HepG2 (cell line): ENCODE measurements around the gene PLOD3. TPM values are rescaled to one million over a fixed set of nuclear protein-coding genes. Genes with fewer than 3 reads are reported as not detected.

Experiments used
- ARNTL ChIP-seq: sonication (generic); formaldehyde crosslinking; IDR thresholded peaks from 2 replicates; pipeline ENCODE4 v1.4.0; 2020; ENCODE audit warnings: mild to moderate bottlenecking, missing genetic modification reagents
- BHLHE40 ChIP-seq: IDR thresholded peaks from 2 replicates; pipeline ENCODE4 v1.6.1; 2011; ENCODE audit warnings: low read length, improper control_type of control experiment
- GFI1 ChIP-seq: sonication (generic); formaldehyde crosslinking; IDR thresholded peaks from 2 replicates; pipeline ENCODE4 v1.5.0; 2020; ENCODE audit warnings: missing genetic modification reagents, mild to moderate bottlenecking, borderline replicate concordance
- NONO ChIP-seq, 2 experiments: fragments of 450-650 bp in 1 of 2; sonication (generic) in 1 of 2; formaldehyde crosslinking in 1 of 2; IDR thresholded peaks in 1 of 2; conservative IDR thresholded peaks in 1 of 2; 2 replicates each; pipeline versions ENCODE4 v1.6.1 to v1.8.0; 2017 to 2022; ENCODE audit warnings: mild to moderate bottlenecking in 1 of 2, missing genetic modification reagents in 1 of 2, moderate library complexity in 1 of 2
- NR2F2 ChIP-seq: IDR thresholded peaks from 2 replicates; pipeline ENCODE4 v1.6.1; 2012; ENCODE audit warnings: low read depth, inconsistent platforms, borderline replicate concordance
- SRSF1 ChIP-seq: fragments of 200-400 bp; formaldehyde crosslinking; optimal IDR thresholded peaks from 2 replicates; pipeline ENCODE3; 2017; ENCODE audit warnings: mild to moderate bottlenecking, low read depth, low read length, moderate library complexity
- TGIF2 ChIP-seq: IDR thresholded peaks from 2 replicates; pipeline ENCODE4 v1.6.1; 2016; ENCODE audit warnings: control low read depth, missing compliant biosample characterization
- ZBTB7A ChIP-seq: sonication (generic); formaldehyde crosslinking; IDR thresholded peaks from 2 replicates; pipeline ENCODE4 v1.8.0; 2022; ENCODE audit warnings: mild to moderate bottlenecking, missing genetic modification reagents
- ZNF124 ChIP-seq: sonication (generic); formaldehyde crosslinking; IDR thresholded peaks from 2 replicates; pipeline ENCODE4 v1.4.0; 2020; ENCODE audit warnings: missing genetic modification reagents
- ZNF382 ChIP-seq: sonication (generic); formaldehyde crosslinking; IDR thresholded peaks from 2 replicates; pipeline ENCODE4 v1.5.0; 2020; ENCODE audit warnings: missing genetic modification reagents, mild to moderate bottlenecking, borderline replicate concordance
- ZNF567 ChIP-seq: sonication (generic); formaldehyde crosslinking; IDR thresholded peaks from 2 replicates; pipeline ENCODE4 v1.8.1; 2023; ENCODE audit warnings: mild to moderate bottlenecking, missing genetic modification reagents, borderline replicate concordance
- ZNF674 ChIP-seq: sonication (generic); formaldehyde crosslinking; IDR thresholded peaks from 2 replicates; pipeline ENCODE4 v1.5.0; 2020; ENCODE audit warnings: low read depth, mild to moderate bottlenecking, missing genetic modification reagents
- polyA plus RNA-seq, 8 experiments: library from polyadenylated mRNA; depleted of rRNA in 3 of 8; stranded (reverse) in 7 of 8; unstranded in 1 of 8; fragments of >200 nt; fragmentation: Illumina TruSeq in 4 of 8; extraction: Trizol in 4 of 8; gene quantifications; 2 replicates each; pipeline versions ENCODE4 v1.2.1 to v1.2.3, GENCODE V29; 2011 to 2016; ENCODE audit warnings: low read depth in 4 of 8, missing spikeins in 1 of 8, mixed read lengths in 1 of 8; ENCODE audit not compliant: insufficient read depth in 1 of 8
- total RNA-seq, 5 experiments: library from RNA; depleted of rRNA; stranded (reverse); fragments of >200 nt; fragmentation: Illumina TruSeq; extraction: Trizol; gene quantifications; 2 replicates each; pipeline ENCODE4 v1.2.3, GENCODE V29; 2016; ENCODE audit warnings: low read depth in 1 of 5
- TF ChIP-seq, protein P1 (sequence below): sonication (generic); formaldehyde crosslinking; IDR thresholded peaks from 2 replicates; pipeline ENCODE4 v1.4.0; 2020; ENCODE audit warnings: mild to moderate bottlenecking, missing genetic modification reagents
- TF ChIP-seq, protein P2 (sequence below): IDR thresholded peaks from 2 replicates; pipeline ENCODE4 v1.6.1; 2016; ENCODE audit warnings: mild to moderate bottlenecking, missing biosample characterization, missing genetic modification reagents
- TF ChIP-seq, protein P3 (sequence below): sonication (generic); formaldehyde crosslinking; IDR thresholded peaks from 2 replicates; pipeline ENCODE4 v1.5.0; 2020; ENCODE audit warnings: mild to moderate bottlenecking, missing genetic modification reagents
- TF ChIP-seq, protein P4 (sequence below): IDR thresholded peaks from 2 replicates; pipeline ENCODE4 v1.6.1; 2012; ENCODE audit warnings: inconsistent platforms

Gene PLOD3
- total and polyA plus RNA-seq, 2 of the 13 experiments (the other 11 are each of a cell fraction or from before 2014, with no cell fraction given), result 65.8 to 67.4 TPM

DNA sequence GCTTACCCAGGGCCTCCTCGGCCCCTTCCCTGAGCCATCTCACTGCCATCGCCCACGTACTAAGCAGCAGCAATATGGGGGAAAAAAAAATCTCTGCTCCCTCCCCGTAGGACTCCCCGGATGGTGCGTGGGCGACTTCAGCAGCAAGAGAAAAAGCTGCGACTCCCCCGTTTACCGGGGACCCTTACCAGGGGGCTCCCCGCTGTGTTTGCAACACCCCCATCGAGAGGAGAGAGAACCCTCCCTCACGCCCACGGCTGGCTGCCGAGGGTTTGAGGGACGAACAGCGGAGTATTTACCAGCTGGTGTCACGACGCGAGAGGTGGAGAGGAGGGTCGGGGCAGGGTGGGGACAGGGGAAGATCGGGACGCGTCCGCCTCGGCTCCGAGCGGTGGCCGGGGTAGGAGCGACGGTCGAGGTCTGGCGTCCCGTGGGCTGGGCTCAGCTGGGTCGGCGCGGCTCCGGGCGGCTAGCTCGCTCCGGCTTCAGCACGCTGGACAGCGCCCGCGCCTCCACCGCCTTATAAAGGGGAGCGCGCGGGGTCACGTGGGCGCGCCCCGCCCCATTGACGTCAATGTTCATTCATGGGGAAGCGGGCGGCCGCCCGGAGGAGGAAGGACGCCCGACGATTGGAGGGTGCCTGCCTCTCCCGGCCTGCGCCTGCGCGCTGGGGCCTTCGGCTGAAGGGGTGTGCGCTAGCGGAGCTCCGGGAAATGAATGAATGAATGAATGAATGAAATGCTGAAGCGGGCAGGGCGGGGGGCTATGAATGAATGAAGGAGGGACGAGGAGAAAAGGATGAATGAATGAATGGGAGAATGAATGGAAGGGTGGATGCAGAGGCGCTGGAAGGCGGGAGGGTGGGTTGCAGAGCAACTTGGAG is 52.1 kb downstream of the PLOD3 start, which contains the start of gene VGF (continued):
- TF ChIP-seq, protein P1, sequence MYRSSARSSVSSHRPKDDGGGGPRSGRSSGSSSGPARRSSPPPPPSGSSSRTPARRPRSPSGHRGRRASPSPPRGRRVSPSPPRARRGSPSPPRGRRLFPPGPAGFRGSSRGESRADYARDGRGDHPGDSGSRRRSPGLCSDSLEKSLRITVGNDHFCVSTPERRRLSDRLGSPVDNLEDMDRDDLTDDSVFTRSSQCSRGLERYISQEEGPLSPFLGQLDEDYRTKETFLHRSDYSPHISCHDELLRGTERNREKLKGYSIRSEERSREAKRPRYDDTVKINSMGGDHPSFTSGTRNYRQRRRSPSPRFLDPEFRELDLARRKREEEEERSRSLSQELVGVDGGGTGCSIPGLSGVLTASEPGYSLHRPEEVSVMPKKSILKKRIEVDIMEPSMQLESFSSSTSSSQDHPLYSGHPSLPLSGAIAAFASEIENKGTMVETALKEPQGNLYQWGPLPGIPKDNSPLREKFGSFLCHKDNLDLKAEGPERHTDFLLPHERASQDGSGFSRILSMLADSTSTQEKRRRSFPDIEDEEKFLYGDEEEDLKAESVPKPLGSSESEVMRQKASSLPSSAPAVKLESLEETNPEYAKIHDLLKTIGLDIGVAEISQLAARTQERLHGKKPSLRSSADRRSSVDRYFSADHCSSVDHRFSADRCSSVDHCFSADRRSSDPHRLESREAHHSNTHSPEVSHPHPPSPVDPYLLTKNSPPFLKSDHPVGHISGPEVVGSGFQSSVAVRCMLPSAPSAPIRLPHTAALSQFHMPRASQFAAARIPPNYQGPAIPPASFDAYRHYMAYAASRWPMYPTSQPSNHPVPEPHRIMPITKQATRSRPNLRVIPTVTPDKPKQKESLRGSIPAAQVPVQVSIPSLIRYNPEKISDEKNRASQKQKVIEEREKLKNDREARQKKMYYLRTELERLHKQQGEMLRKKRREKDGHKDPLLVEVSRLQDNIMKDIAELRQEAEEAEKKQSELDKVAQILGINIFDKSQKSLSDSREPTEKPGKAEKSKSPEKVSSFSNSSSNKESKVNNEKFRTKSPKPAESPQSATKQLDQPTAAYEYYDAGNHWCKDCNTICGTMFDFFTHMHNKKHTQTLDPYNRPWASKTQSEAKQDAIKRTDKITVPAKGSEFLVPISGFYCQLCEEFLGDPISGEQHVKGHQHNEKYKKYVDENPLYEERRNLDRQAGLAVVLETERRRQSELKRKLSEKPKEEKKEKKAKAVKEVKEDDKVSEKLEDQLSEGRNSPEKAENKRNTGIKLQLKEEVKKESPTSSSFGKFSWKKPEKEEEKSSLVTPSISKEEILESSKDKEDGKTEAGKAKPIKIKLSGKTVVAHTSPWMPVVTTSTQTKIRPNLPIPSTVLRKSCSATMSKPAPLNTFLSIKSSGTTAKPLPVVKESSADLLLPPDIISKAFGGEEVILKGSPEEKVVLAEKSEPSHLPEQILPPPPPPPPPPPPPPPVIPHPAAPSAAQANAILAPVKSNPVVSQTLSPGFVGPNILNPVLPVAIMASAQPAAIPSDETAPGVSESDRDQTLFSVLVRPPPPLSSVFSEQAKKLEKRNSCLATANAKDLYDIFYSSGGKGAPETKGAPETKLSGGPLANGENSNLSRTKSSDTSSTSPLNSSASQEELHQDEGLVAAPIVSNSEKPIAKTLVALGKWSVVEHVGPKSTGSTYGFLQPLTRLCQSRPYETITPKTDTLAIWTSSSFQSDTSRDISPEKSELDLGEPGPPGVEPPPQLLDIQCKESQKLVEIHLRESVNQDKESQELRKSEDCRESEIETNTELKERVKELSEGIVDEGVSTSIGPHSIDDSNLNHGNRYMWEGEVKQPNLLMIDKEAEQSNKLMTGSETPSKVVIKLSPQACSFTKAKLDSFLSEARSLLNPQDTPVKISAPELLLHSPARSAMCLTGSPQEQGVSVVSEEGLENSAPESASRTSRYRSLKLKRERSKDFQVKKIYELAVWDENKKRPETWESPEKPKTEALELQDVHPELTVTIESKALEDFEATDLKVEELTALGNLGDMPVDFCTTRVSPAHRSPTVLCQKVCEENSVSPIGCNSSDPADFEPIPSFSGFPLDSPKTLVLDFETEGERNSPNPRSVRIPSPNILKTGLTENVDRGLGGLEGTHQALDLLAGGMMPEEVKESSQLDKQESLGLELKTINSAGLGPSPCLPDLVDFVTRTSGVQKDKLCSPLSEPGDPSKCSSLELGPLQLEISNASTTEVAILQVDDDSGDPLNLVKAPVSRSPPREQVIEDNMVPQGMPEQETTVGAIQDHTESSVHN, result peak; percentile 59; the same call in 1 of the 2 replicates
- TF ChIP-seq ZNF674 (CRISPR knock-in tag) (peak; percentile 96; the same call in 1 of the 2 replicates), TGIF2 (CRISPR knock-in tag) (peak; percentile 99), NONO (IDR thresholded peaks at IDR 0.05) (no peak), NONO (CRISPR knock-in tag; conservative IDR thresholded peaks at IDR 0.05) (peak; percentile 68), ZNF382 (CRISPR knock-in tag) (no peak), ZBTB7A (peak; percentile 90), ZNF124 (CRISPR knock-in tag) (peak; percentile 99), ARNTL (CRISPR knock-in tag) (peak; percentile 94), BHLHE40 (peak; percentile 83), NR2F2 (no peak), ZNF567 (CRISPR knock-in tag) (0 out of 2 replicates have a peak, but pooled peaks have one; percentile 38), SRSF1 (no peak), GFI1 (CRISPR knock-in tag) (peak; percentile 60; the same call in 1 of the 2 replicates)
- TF ChIP-seq, protein P2, sequence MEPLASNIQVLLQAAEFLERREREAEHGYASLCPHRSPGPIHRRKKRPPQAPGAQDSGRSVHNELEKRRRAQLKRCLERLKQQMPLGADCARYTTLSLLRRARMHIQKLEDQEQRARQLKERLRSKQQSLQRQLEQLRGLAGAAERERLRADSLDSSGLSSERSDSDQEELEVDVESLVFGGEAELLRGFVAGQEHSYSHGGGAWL (CRISPR knock-in tag), result peak; percentile 99
- TF ChIP-seq, protein P3, sequence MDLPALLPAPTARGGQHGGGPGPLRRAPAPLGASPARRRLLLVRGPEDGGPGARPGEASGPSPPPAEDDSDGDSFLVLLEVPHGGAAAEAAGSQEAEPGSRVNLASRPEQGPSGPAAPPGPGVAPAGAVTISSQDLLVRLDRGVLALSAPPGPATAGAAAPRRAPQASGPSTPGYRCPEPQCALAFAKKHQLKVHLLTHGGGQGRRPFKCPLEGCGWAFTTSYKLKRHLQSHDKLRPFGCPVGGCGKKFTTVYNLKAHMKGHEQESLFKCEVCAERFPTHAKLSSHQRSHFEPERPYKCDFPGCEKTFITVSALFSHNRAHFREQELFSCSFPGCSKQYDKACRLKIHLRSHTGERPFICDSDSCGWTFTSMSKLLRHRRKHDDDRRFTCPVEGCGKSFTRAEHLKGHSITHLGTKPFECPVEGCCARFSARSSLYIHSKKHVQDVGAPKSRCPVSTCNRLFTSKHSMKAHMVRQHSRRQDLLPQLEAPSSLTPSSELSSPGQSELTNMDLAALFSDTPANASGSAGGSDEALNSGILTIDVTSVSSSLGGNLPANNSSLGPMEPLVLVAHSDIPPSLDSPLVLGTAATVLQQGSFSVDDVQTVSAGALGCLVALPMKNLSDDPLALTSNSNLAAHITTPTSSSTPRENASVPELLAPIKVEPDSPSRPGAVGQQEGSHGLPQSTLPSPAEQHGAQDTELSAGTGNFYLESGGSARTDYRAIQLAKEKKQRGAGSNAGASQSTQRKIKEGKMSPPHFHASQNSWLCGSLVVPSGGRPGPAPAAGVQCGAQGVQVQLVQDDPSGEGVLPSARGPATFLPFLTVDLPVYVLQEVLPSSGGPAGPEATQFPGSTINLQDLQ (CRISPR knock-in tag), result peak; percentile 98
- TF ChIP-seq, protein P4, sequence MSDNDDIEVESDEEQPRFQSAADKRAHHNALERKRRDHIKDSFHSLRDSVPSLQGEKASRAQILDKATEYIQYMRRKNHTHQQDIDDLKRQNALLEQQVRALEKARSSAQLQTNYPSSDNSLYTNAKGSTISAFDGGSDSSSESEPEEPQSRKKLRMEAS, result peak; percentile 88
